ENCODE measurements around the gene UBC.
"Not testable (repeated sequence)": the region's sequence is repeated elsewhere in the genome, so short reads cannot be mapped to it uniquely, and the experiment has no call there.

Gene UBC

DNA sequence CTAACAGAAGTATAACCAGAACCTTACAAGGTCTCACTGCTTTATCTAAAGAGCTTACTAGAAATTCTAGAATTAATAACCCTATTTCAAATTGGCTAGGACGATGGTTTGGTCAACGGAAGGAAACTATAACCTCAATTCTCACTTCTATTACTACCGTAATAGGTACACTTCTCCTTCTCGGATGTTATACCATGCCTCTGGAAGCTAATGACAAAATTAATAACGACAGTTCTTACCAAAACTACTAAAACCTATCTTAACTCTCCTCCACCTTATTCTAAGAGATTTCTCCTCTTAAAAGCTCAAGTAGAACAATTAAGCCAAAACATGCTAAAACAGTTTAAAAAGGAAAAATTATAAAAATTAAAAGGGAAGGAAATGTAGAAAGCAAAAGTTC lies 23.7 kb upstream of the UBC start:
- H3K4me3 ChIP-seq (ENCODE audit: low read depth in 1 of 2, low read length in 2 of 2), result peak overlapping the region in 1 of 2 donors; percentile 64
- H3K27ac ChIP-seq (ENCODE audit: low read depth, low read length), result peak overlapping the region; percentile 89

GRCh38 chr12:124931528-124931927 lies 17.1 kb upstream of the UBC start:
- not testable (repeated sequence) for H3K36me3 ChIP-seq (ENCODE audit: control insufficient read depth in 1 of 2, insufficient read depth in 2 of 2, low read length in 2 of 2); H3K9me3 ChIP-seq (ENCODE audit: control insufficient read depth in 1 of 2, low read length in 2 of 2); H3K27ac ChIP-seq (ENCODE audit: low read depth, low read length); H3K4me3 ChIP-seq (ENCODE audit: low read depth in 1 of 2, low read length in 2 of 2); H3K27me3 ChIP-seq (ENCODE audit: control insufficient read depth in 1 of 2, insufficient read depth in 2 of 2, low read length in 2 of 2); H3K9ac ChIP-seq (ENCODE audit: low read depth in 1 of 2, low read length in 2 of 2)
- H3K4me1 ChIP-seq (ENCODE audit: control insufficient read depth in 1 of 2, insufficient read depth in 2 of 2, low read length in 2 of 2), result peaks cover 7 to 13% of the 10 kb centered on the region in 2 donors

More for the DNA sequence above, 23.7 kb upstream of the UBC start:
- Histone ChIP-seq H3K36me3 (ENCODE audit: control insufficient read depth in 1 of 2, insufficient read depth in 2 of 2, low read length in 2 of 2) (no peaks in the 10 kb centered on the region), H3K9me3 (ENCODE audit: control insufficient read depth in 1 of 2, low read length in 2 of 2) (no peaks in the 10 kb centered on the region), H3K27me3 (ENCODE audit: control insufficient read depth in 1 of 2, insufficient read depth in 2 of 2, low read length in 2 of 2) (no peaks in the 10 kb centered on the region), H3K9ac (ENCODE audit: low read depth in 1 of 2, low read length in 2 of 2) (peak overlapping the region; percentile 54 to 69), H3K4me1 (ENCODE audit: control insufficient read depth in 1 of 2, insufficient read depth in 2 of 2, low read length in 2 of 2) (peaks cover 17 to 28% of the 10 kb centered on the region in 2 donors)

- H3K9ac ChIP-seq (ENCODE audit: low read depth in 1 of 2, low read length in 2 of 2), result no peak overlapping the region
- H3K27me3 ChIP-seq (ENCODE audit: control insufficient read depth in 1 of 2, insufficient read depth in 2 of 2, low read length in 2 of 2), result no peaks in the 10 kb centered on the region
- no peaks in the 10 kb centered on the region for H3K9me3 ChIP-seq (ENCODE audit: control insufficient read depth in 1 of 2, low read length in 2 of 2)
- H3K27ac ChIP-seq (ENCODE audit: low read depth, low read length), result no peak overlapping the region
- H3K36me3 ChIP-seq (ENCODE audit: control insufficient read depth in 1 of 2, insufficient read depth in 2 of 2, low read length in 2 of 2), result no peaks in the 10 kb centered on the region
- no peak overlapping the region for H3K4me3 ChIP-seq (ENCODE audit: low read depth in 1 of 2, low read length in 2 of 2)
- peaks cover 7 to 13% of the 10 kb centered on the region in 2 donors for H3K4me1 ChIP-seq (ENCODE audit: control insufficient read depth in 1 of 2, insufficient read depth in 2 of 2, low read length in 2 of 2)
These were observed 16.1 kb upstream of the UBC start for GRCh38 chr12:124930586-124930985.

- Histone ChIP-seq H3K27ac (ENCODE audit: low read depth, low read length) (no peak overlapping the region), H3K4me3 (ENCODE audit: low read depth in 1 of 2, low read length in 2 of 2) (no peak overlapping the region)
These were observed 15.4 kb upstream of the UBC start for GRCh38 chr12:124929649-124930419.

GRCh38 chr12:124928912-124929530 lies 14.6 kb upstream of the UBC start:
- peak overlapping the region; percentile 32 for H3K27ac ChIP-seq (ENCODE audit: low read depth, low read length)
- H3K36me3 ChIP-seq (ENCODE audit: control insufficient read depth in 1 of 2, insufficient read depth in 2 of 2, low read length in 2 of 2), result no peaks in the 10 kb centered on the region
- H3K27me3 ChIP-seq (ENCODE audit: control insufficient read depth in 1 of 2, insufficient read depth in 2 of 2, low read length in 2 of 2), result no peaks in the 10 kb centered on the region
- H3K9me3 ChIP-seq (ENCODE audit: control insufficient read depth in 1 of 2, low read length in 2 of 2), result no peaks in the 10 kb centered on the region
- H3K4me1 ChIP-seq (ENCODE audit: control insufficient read depth in 1 of 2, insufficient read depth in 2 of 2, low read length in 2 of 2), result peaks cover 7 to 13% of the 10 kb centered on the region in 2 donors
- peak overlapping the region in 1 of 2 donors; percentile 74 for H3K9ac ChIP-seq (ENCODE audit: low read depth in 1 of 2, low read length in 2 of 2)
- H3K4me3 ChIP-seq (ENCODE audit: low read depth in 1 of 2, low read length in 2 of 2), result peak overlapping the region in 1 of 2 donors; percentile 70

More at GRCh38 chr12:124929649-124930419, 15.4 kb upstream of the UBC start:
- no peaks in the 10 kb centered on the region for H3K27me3 ChIP-seq (ENCODE audit: control insufficient read depth in 1 of 2, insufficient read depth in 2 of 2, low read length in 2 of 2)
- peaks cover 7 to 13% of the 10 kb centered on the region in 2 donors for H3K4me1 ChIP-seq (ENCODE audit: control insufficient read depth in 1 of 2, insufficient read depth in 2 of 2, low read length in 2 of 2)
- H3K36me3 ChIP-seq (ENCODE audit: control insufficient read depth in 1 of 2, insufficient read depth in 2 of 2, low read length in 2 of 2), result no peaks in the 10 kb centered on the region
- H3K9me3 ChIP-seq (ENCODE audit: control insufficient read depth in 1 of 2, low read length in 2 of 2), result no peaks in the 10 kb centered on the region
- no peak overlapping the region for H3K9ac ChIP-seq (ENCODE audit: low read depth in 1 of 2, low read length in 2 of 2)

- Histone ChIP-seq H3K27ac (ENCODE audit: low read depth, low read length) (peak overlapping the region; percentile 90), H3K9me3 (ENCODE audit: control insufficient read depth in 1 of 2, low read length in 2 of 2) (no peaks in the 10 kb centered on the region), H3K27me3 (ENCODE audit: control insufficient read depth in 1 of 2, insufficient read depth in 2 of 2, low read length in 2 of 2) (no peaks in the 10 kb centered on the region), H3K9ac (ENCODE audit: low read depth in 1 of 2, low read length in 2 of 2) (peak overlapping the region; percentile 74 to 87), H3K4me3 (ENCODE audit: low read depth in 1 of 2, low read length in 2 of 2) (peak overlapping the region; percentile 70 to 94), H3K4me1 (ENCODE audit: control insufficient read depth in 1 of 2, insufficient read depth in 2 of 2, low read length in 2 of 2) (peaks cover 7 to 13% of the 10 kb centered on the region in 2 donors), H3K36me3 (ENCODE audit: control insufficient read depth in 1 of 2, insufficient read depth in 2 of 2, low read length in 2 of 2) (no peaks in the 10 kb centered on the region)
These were observed 13.9 kb upstream of the UBC start for GRCh38 chr12:124928095-124928911.

DNA sequence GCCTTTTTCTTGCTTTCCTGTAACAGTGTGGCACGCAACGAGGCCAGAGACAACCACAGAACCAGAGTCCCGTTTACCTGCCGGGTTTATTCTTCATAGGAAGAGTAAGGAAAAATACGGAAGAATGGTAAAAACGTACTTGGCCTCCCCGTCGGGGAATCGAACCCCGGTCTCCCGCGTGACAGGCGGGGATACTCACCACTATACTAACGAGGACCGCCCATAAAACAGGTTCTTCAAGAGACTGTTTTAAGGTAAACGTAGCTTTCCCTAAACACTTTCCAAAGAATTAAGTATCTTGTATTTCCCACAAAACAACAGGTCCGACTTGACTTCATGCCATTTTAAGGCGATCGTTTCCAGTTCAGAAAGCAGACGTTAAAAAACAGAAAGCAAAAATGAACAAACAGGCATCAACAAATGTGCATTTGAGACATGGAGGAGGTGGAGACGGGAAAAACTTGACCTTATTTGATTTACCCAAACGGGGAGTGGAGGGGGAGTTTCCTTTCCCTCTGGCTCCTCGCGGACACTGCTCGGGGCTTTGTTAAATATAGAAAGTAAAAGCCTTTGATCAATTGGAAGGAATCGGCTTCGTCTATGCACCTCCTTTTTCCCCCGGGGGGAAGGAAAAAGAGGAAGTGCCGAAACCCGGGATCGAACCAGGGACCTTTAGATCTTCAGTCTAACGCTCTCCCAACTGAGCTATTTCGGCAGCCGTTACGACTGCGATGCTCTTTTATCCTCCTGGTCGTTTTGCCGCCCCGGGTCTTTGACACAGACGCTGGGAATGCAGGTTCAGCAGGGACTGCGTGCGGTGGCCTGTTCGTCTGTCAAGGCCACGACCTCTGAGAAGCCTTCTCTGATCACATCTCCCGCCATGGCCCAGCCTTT lies 13.0 kb upstream of the UBC start:
- H3K27ac ChIP-seq (ENCODE audit: low read depth, low read length), result peak overlapping the region; percentile 90
- H3K36me3 ChIP-seq (ENCODE audit: control insufficient read depth in 1 of 2, insufficient read depth in 2 of 2, low read length in 2 of 2), result no peaks in the 10 kb centered on the region
- no peaks in the 10 kb centered on the region for H3K9me3 ChIP-seq (ENCODE audit: control insufficient read depth in 1 of 2, low read length in 2 of 2)
- peak overlapping the region; percentile 74 to 87 for H3K9ac ChIP-seq (ENCODE audit: low read depth in 1 of 2, low read length in 2 of 2)
- peaks cover 7 to 13% of the 10 kb centered on the region in 2 donors for H3K4me1 ChIP-seq (ENCODE audit: control insufficient read depth in 1 of 2, insufficient read depth in 2 of 2, low read length in 2 of 2)
- H3K27me3 ChIP-seq (ENCODE audit: control insufficient read depth in 1 of 2, insufficient read depth in 2 of 2, low read length in 2 of 2), result no peaks in the 10 kb centered on the region
- peak overlapping the region; percentile 70 to 94 for H3K4me3 ChIP-seq (ENCODE audit: low read depth in 1 of 2, low read length in 2 of 2)

- not testable (repeated sequence) for H3K36me3 ChIP-seq (ENCODE audit: control insufficient read depth in 1 of 2, insufficient read depth in 2 of 2, low read length in 2 of 2); H3K9ac ChIP-seq (ENCODE audit: low read depth in 1 of 2, low read length in 2 of 2); H3K4me3 ChIP-seq (ENCODE audit: low read depth in 1 of 2, low read length in 2 of 2)
These were observed 11.3 kb upstream of the UBC start for GRCh38 chr12:124925782-124926181.

DNA sequence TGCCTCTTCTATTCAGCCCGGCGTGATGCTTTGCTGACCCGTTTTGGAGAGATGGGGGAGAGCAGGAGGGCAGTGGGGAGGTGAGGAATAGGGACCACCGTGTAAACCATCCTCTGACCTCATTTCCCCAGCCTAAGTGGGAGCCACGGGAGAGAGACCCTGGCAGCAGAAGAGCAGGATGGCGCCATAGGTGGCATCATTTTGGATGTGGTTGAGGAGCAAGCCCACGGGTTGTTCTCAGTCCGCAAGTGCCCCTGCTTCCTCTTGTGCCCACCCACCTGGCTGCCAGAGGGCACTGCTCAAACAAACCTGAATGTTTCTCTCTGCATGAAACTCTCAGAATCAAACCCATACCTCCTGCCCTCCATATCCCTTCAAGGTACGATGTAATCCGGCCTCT lies 10.7 kb upstream of the UBC start:
- H3K27ac ChIP-seq (ENCODE audit: low read depth, low read length), result no peak overlapping the region
- peaks cover 21 to 28% of the 10 kb centered on the region in 2 donors for H3K4me1 ChIP-seq (ENCODE audit: control insufficient read depth in 1 of 2, insufficient read depth in 2 of 2, low read length in 2 of 2)

More at GRCh38 chr12:124925782-124926181, 11.3 kb upstream of the UBC start:
- H3K4me1 ChIP-seq (ENCODE audit: control insufficient read depth in 1 of 2, insufficient read depth in 2 of 2, low read length in 2 of 2), result peaks cover 19 to 24% of the 10 kb centered on the region in 2 donors
- H3K9me3 ChIP-seq (ENCODE audit: control insufficient read depth in 1 of 2, low read length in 2 of 2); H3K27me3 ChIP-seq (ENCODE audit: control insufficient read depth in 1 of 2, insufficient read depth in 2 of 2, low read length in 2 of 2); H3K27ac ChIP-seq (ENCODE audit: low read depth, low read length): not testable (repeated sequence)

More for the DNA sequence above, 10.7 kb upstream of the UBC start:
- H3K36me3 ChIP-seq (ENCODE audit: control insufficient read depth in 1 of 2, insufficient read depth in 2 of 2, low read length in 2 of 2), result no peaks in the 10 kb centered on the region
- no peaks in the 10 kb centered on the region for H3K27me3 ChIP-seq (ENCODE audit: control insufficient read depth in 1 of 2, insufficient read depth in 2 of 2, low read length in 2 of 2)
- H3K9me3 ChIP-seq (ENCODE audit: control insufficient read depth in 1 of 2, low read length in 2 of 2), result no peaks in the 10 kb centered on the region
- H3K9ac ChIP-seq (ENCODE audit: low read depth in 1 of 2, low read length in 2 of 2), result no peak overlapping the region
- H3K4me3 ChIP-seq (ENCODE audit: low read depth in 1 of 2, low read length in 2 of 2), result no peak overlapping the region

All from duodenal mucosa (tissue), 2 donors.